ENCODE measurements around the gene CBLN2.

DNA sequence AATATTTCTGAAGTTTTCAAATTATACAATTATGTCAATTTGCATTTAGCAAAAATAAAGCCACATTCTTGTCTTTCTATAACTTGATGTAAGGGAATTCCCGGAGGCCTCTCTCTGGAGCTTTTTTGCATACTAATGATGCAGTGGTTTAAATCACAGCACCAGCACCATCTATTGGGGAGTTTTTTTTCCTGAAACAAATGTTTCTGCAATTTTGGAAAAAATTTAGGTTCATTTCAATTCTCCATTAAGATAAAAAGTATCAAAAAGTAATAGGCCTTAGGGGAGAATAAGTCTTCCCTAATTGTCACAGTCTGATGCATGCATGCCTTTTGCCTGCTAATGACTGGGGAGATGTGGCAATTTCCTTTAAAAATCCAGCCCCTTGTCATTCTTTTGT is 13.5 kb downstream of the CBLN2 start:
- TF ChIP-seq, protein P1, sequence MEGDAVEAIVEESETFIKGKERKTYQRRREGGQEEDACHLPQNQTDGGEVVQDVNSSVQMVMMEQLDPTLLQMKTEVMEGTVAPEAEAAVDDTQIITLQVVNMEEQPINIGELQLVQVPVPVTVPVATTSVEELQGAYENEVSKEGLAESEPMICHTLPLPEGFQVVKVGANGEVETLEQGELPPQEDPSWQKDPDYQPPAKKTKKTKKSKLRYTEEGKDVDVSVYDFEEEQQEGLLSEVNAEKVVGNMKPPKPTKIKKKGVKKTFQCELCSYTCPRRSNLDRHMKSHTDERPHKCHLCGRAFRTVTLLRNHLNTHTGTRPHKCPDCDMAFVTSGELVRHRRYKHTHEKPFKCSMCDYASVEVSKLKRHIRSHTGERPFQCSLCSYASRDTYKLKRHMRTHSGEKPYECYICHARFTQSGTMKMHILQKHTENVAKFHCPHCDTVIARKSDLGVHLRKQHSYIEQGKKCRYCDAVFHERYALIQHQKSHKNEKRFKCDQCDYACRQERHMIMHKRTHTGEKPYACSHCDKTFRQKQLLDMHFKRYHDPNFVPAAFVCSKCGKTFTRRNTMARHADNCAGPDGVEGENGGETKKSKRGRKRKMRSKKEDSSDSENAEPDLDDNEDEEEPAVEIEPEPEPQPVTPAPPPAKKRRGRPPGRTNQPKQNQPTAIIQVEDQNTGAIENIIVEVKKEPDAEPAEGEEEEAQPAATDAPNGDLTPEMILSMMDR (conservative IDR thresholded peaks at IDR 0.05; ENCODE audit: low read depth, low read length) = peak; percentile 43
- TF ChIP-seq EZH2 (IDR thresholded peaks at IDR 0.05; ENCODE audit: low read length, unreplicated experiment) = no peak
- no peak for TF ChIP-seq EZH2phosphoT487 (IDR thresholded peaks at IDR 0.05; ENCODE audit: borderline replicate concordance, low read length)
